Mesenchymal stem cell (in vitro differentiated cells and primary cell): ENCODE measurements around the gene TBCE.

Experiments
- DNase-seq: peaks from one replicate; pipeline ENCODE4 v3.0.0-alpha.2; 2013
- H2AFZ ChIP-seq: one replicate; pipeline ENCODE4 v1.6.1; 2013; ENCODE audit warnings: low read depth, mild to moderate bottlenecking, control low read depth, inconsistent platforms, low read length, moderate library complexity
- H2AK5ac ChIP-seq: 2 replicates; pipeline ENCODE4 v1.6.1; 2013; ENCODE audit warnings: low read length, moderate library complexity, mild to moderate bottlenecking, inconsistent platforms; ENCODE audit not compliant: severe bottlenecking
- H2BK120ac ChIP-seq: one replicate; pipeline ENCODE4 v1.6.1; 2013; ENCODE audit warnings: low read depth, mild to moderate bottlenecking, inconsistent platforms, low read length, moderate library complexity
- H2BK12ac ChIP-seq, 2 experiments: one replicate each; pipeline ENCODE4 v1.6.1; 2013; ENCODE audit warnings: inconsistent platforms in 2 of 2, low read length in 2 of 2, mild to moderate bottlenecking in 2 of 2, moderate library complexity in 2 of 2, control low read depth in 1 of 2
- H2BK15ac ChIP-seq: one replicate; pipeline ENCODE4 v1.6.1; 2013; ENCODE audit warnings: mild to moderate bottlenecking, low read depth, inconsistent platforms; ENCODE audit not compliant: poor library complexity, severe bottlenecking
- H2BK5ac ChIP-seq: 2 replicates; pipeline ENCODE4 v1.6.1; 2013; ENCODE audit warnings: low read depth, mild to moderate bottlenecking, low read length, control low read depth, inconsistent platforms; ENCODE audit not compliant: poor library complexity, severe bottlenecking
- H3K14ac ChIP-seq, 2 experiments: one replicate each; pipeline ENCODE4 v1.6.1; 2013; ENCODE audit warnings: inconsistent platforms in 2 of 2, low read length in 2 of 2, control low read depth in 1 of 2, mild to moderate bottlenecking in 1 of 2, moderate library complexity in 1 of 2
- H3K18ac ChIP-seq, 2 experiments: one replicate each; pipeline ENCODE4 v1.6.1; 2013; ENCODE audit warnings: inconsistent platforms in 2 of 2, low read length in 2 of 2, control low read depth in 1 of 2, low read depth in 1 of 2, mild to moderate bottlenecking in 1 of 2
- H3K23ac ChIP-seq, 2 experiments: one replicate each; pipeline ENCODE4 v1.6.1; 2013; ENCODE audit warnings: inconsistent platforms in 2 of 2, low read length in 2 of 2, mild to moderate bottlenecking in 2 of 2, moderate library complexity in 2 of 2, control low read depth in 1 of 2
- H3K27ac ChIP-seq: 2 replicates; pipeline ENCODE4 v1.5.1; 2013; ENCODE audit warnings: mild to moderate bottlenecking, moderate library complexity, low read length, control low read depth, inconsistent platforms; ENCODE audit not compliant: poor library complexity, severe bottlenecking
- H3K27me3 ChIP-seq, 2 experiments: 2 replicates each; pipeline versions ENCODE4 v1.6.1 to v1.7.0; 2013; ENCODE audit warnings: low read length in 2 of 2, mild to moderate bottlenecking in 2 of 2, moderate library complexity in 2 of 2, control low read depth in 1 of 2, inconsistent platforms in 1 of 2; ENCODE audit not compliant: control insufficient read depth in 1 of 2, insufficient read depth in 1 of 2
- H3K36me3 ChIP-seq, 2 experiments: 2 replicates each; pipeline versions ENCODE4 v1.6.1 to v1.7.0; 2013; ENCODE audit warnings: low read length in 2 of 2, control low read depth in 1 of 2, inconsistent platforms in 1 of 2, low read depth in 1 of 2, mild to moderate bottlenecking in 1 of 2; ENCODE audit not compliant: insufficient read depth in 2 of 2, control insufficient read depth in 1 of 2
- H3K4ac ChIP-seq, 2 experiments: one replicate each; pipeline ENCODE4 v1.6.1; 2013; ENCODE audit warnings: inconsistent platforms in 2 of 2, low read length in 2 of 2, mild to moderate bottlenecking in 2 of 2, moderate library complexity in 2 of 2, control low read depth in 1 of 2, low read depth in 1 of 2
- H3K4me1 ChIP-seq: 2 replicates; pipeline ENCODE4 v1.6.1; 2013; ENCODE audit warnings: low read depth, low read length, control low read depth; ENCODE audit not compliant: control insufficient read depth, insufficient read depth
- H3K4me2 ChIP-seq: 2 replicates; pipeline ENCODE4 v1.6.1; 2013; ENCODE audit warnings: low read length, mild to moderate bottlenecking, inconsistent platforms; ENCODE audit not compliant: poor library complexity, severe bottlenecking
- H3K4me3 ChIP-seq, 2 experiments: 2 replicates each; pipeline versions ENCODE4 v1.5.1 to v1.7.0; 2013; ENCODE audit warnings: low read length in 2 of 2, mild to moderate bottlenecking in 2 of 2, control low read depth in 1 of 2, low read depth in 1 of 2; ENCODE audit not compliant: insufficient read depth in 1 of 2
- H3K79me1 ChIP-seq: replicated peaks from 2 replicates; pipeline ENCODE4 v1.6.1; 2013; ENCODE audit warnings: mild to moderate bottlenecking, control low read depth, low read length, inconsistent platforms; ENCODE audit not compliant: poor library complexity, severe bottlenecking
- H3K9ac ChIP-seq: 2 replicates; pipeline ENCODE4 v1.7.0; 2013; ENCODE audit warnings: mild to moderate bottlenecking, low read length, moderate library complexity
- H3K9me3 ChIP-seq: 2 replicates; pipeline ENCODE4 v1.7.0; 2013; ENCODE audit warnings: mild to moderate bottlenecking, low read length; ENCODE audit not compliant: control insufficient read depth
- H4K8ac ChIP-seq: one replicate; pipeline ENCODE4 v1.6.1; 2013; ENCODE audit warnings: inconsistent platforms, mild to moderate bottlenecking, low read length, moderate library complexity
- H4K91ac ChIP-seq: one replicate; pipeline ENCODE4 v1.6.1; 2013; ENCODE audit warnings: mild to moderate bottlenecking, low read length, inconsistent platforms
- WGBS: methylation state at CpG from one replicate; pipeline ENCODE4 v1.1.7; 2013; ENCODE audit warnings: mixed read lengths; 5-methylcytosine and 5-hydroxymethylcytosine counted together

The TBCE gene

GRCh38 chr1:235399661-235400060, 32.4 kb downstream of the TBCE start:
- H2AK5ac ChIP-seq, result no peak overlapping the region
- H3K9ac ChIP-seq, result no peak overlapping the region
- peaks cover 0 to 7% of the 10 kb centered on the region in 2 experiments for H3K36me3 ChIP-seq
- H2BK120ac ChIP-seq, result no peak overlapping the region
- H3K27ac ChIP-seq, result no peak overlapping the region
- H4K8ac ChIP-seq, result no peak overlapping the region
- no peak overlapping the region for H2BK15ac ChIP-seq
- WGBS, result 96% methylated on average over 5 of the region's 6 CpGs
- peaks cover 10% of the 10 kb centered on the region for H3K4me1 ChIP-seq
- H3K18ac ChIP-seq, result no peak overlapping the region
- no peak overlapping the region for H2AFZ ChIP-seq
- H3K79me1 ChIP-seq, result peaks cover 14% of the 10 kb centered on the region
- no peaks in the 10 kb centered on the region for H3K9me3 ChIP-seq
- H3K4me3 ChIP-seq, result no peak overlapping the region
- no peak for DNase-seq
- H3K23ac ChIP-seq, result no peak overlapping the region
- no peak overlapping the region for H3K4me2 ChIP-seq
- no peaks in the 10 kb centered on the region for H3K27me3 ChIP-seq
- H4K91ac ChIP-seq, result no peak overlapping the region
- H2BK5ac ChIP-seq, result no peak overlapping the region
- no peak overlapping the region for H2BK12ac ChIP-seq
- no peak overlapping the region for H3K14ac ChIP-seq
- no peak overlapping the region for H3K4ac ChIP-seq

- Histone ChIP-seq H3K4me3 (no peak overlapping the region), H3K14ac (no peak overlapping the region), H3K36me3 (peaks cover 0 to 12% of the 10 kb centered on the region in 2 experiments), H2AK5ac (no peak overlapping the region), H3K4me1 (peaks cover 10% of the 10 kb centered on the region), H4K8ac (no peak overlapping the region), H3K79me1 (peaks cover 11% of the 10 kb centered on the region), H3K27ac (no peak overlapping the region), H3K4me2 (no peak overlapping the region), H2BK12ac (no peak overlapping the region), H2BK5ac (no peak overlapping the region), H4K91ac (no peak overlapping the region), H3K4ac (no peak overlapping the region), H2AFZ (no peak overlapping the region), H3K9ac (no peak overlapping the region), H3K9me3 (no peaks in the 10 kb centered on the region), H3K23ac (no peak overlapping the region), H3K18ac (no peak overlapping the region), H2BK120ac (no peak overlapping the region), H2BK15ac (no peak overlapping the region), H3K27me3 (no peaks in the 10 kb centered on the region)
- DNase-seq, result no peak
- WGBS, result 96% methylated on average over 4 of the region's 4 CpGs
These were observed 34.0 kb downstream of the TBCE start for GRCh38 chr1:235401251-235401650.

DNA sequence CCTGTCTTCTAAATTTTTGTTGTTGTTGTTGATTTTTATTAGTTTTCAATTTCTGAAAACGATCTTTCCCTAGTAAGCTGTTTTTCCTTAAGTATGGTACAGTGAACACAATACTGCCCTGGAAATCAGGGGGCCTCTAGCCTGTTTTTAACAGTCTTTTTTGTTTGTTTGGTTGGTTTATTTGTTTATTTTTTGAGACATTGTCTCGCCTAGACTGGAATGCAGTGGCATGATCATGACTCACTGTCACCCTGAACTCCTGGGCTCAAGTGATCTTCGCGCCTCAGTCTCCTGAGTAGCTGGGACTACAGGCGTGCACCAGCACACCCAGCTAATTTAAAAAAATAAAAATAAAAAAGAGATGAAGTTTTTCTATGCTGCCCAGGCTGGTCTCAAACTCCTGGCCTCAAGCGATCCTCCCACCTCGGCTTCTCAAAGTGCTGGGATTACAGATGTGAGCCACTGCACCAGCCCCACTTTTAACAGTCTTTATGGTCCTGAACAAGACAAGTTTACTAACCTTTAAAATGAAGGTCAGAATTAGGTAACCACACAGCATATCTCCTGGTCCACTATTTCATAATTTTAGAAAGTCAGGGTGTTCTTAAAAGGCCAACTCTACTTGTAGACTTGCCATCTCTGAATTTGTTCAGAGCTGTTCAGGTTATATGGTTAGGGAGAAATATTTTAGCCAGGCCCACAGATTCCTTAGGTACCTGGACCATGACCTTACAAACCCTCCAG, 35.4 kb downstream of the TBCE start:
- no peak overlapping the region for H2AK5ac ChIP-seq
- no peak overlapping the region for H4K91ac ChIP-seq
- H3K4me3 ChIP-seq, result no peak overlapping the region
- 76% methylated on average over 6 of the region's 7 CpGs for WGBS
- no peak overlapping the region for H3K23ac ChIP-seq
- H3K18ac ChIP-seq, result no peak overlapping the region
- H3K4ac ChIP-seq, result no peak overlapping the region
- H2BK5ac ChIP-seq, result no peak overlapping the region
- no peaks in the 10 kb centered on the region for H3K27me3 ChIP-seq
- no peak overlapping the region for H2BK15ac ChIP-seq
- no peak overlapping the region for H4K8ac ChIP-seq
- no peak overlapping the region for H3K4me2 ChIP-seq
- no peak overlapping the region for H3K9ac ChIP-seq
- no peak overlapping the region for H2BK120ac ChIP-seq
- peak; percentile 45 for DNase-seq
- H3K79me1 ChIP-seq, result peaks cover 13% of the 10 kb centered on the region
- H2BK12ac ChIP-seq, result no peak overlapping the region
- H3K27ac ChIP-seq, result peak overlapping the region; percentile 36
- H2AFZ ChIP-seq, result no peak overlapping the region
- H3K9me3 ChIP-seq, result no peaks in the 10 kb centered on the region
- H3K4me1 ChIP-seq, result peaks cover 10% of the 10 kb centered on the region
- H3K36me3 ChIP-seq, result peaks cover 0 to 12% of the 10 kb centered on the region in 2 experiments
- no peak overlapping the region for H3K14ac ChIP-seq

DNA sequence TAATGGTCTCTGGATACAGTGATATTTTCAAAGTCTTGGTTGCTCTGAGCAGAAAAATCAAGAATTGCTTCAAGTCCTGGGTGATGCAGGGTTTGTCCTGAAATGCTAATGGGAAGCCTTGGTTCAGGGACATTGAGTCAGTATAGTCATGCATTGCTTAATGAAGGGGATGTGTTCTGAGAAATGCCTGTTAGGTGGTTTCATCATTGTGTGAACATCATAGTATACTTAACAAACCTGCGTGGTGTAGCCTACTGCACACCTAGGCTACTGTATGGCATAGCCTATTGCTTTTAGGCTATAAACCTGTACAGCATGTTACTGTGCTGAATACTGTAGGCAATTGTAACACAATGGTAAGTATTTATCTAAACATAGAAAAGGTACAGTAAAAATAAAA, 36.4 kb downstream of the TBCE start:
- no peak overlapping the region for H2BK5ac ChIP-seq
- no peak overlapping the region for H2BK120ac ChIP-seq
- no peak overlapping the region for H2BK15ac ChIP-seq
- H3K4ac ChIP-seq, result no peak overlapping the region
- H3K18ac ChIP-seq, result no peak overlapping the region
- H4K91ac ChIP-seq, result no peak overlapping the region
- WGBS, result no CpG with 5 or more reads among the region's 1 CpG
- no peak overlapping the region for H3K9ac ChIP-seq
- H3K4me1 ChIP-seq, result peaks cover 10% of the 10 kb centered on the region
- H3K27me3 ChIP-seq, result no peaks in the 10 kb centered on the region
- H3K23ac ChIP-seq, result no peak overlapping the region
- peak overlapping the region; percentile 95 for H2AK5ac ChIP-seq
- H3K14ac ChIP-seq, result no peak overlapping the region
- no peaks in the 10 kb centered on the region for H3K9me3 ChIP-seq
- H4K8ac ChIP-seq, result peak overlapping the region; percentile 54
- H3K79me1 ChIP-seq, result peaks cover 13% of the 10 kb centered on the region
- H3K36me3 ChIP-seq, result peaks cover 0 to 12% of the 10 kb centered on the region in 2 experiments
- peak overlapping the region; percentile 35 for H3K27ac ChIP-seq
- peak; percentile 16 for DNase-seq
- no peak overlapping the region for H2AFZ ChIP-seq
- no peak overlapping the region for H3K4me3 ChIP-seq
- H3K4me2 ChIP-seq, result no peak overlapping the region
- no peak overlapping the region for H2BK12ac ChIP-seq
